ENCODE results near the gene COL13A1. TPM values are rescaled to one million over a fixed set of nuclear protein-coding genes. Genes with fewer than 3 reads are reported as not detected.

Gene COL13A1
- total and polyA plus RNA-seq, 7 donors, result 0.69 to 5.7 (median 2.9) TPM

- DNase-seq, result peak; percentile 32
- Histone ChIP-seq H3K4me3 (no peak overlapping the region), H3K9me3 (no peaks in the 10 kb centered on the region), H3K27me3 (no peaks in the 10 kb centered on the region), H3K36me3 (no peaks in the 10 kb centered on the region), H3K4me1 (no peaks in the 10 kb centered on the region), H3K27ac (no peak overlapping the region)
- WGBS, 2 donors, result 88 to 95% methylated on average over 10 of the region's 10 CpGs
- intact Hi-C loops (cut with DNase I), result no loop called here
- TF ChIP-seq CTCF (IDR thresholded peaks at IDR 0.05) (no peak), POLR2AphosphoS5 (IDR thresholded peaks at IDR 0.05) (no peak), EP300 (IDR thresholded peaks at IDR 0.05) (no peak), POLR2A (IDR thresholded peaks at IDR 0.05) (no peak)
Observed at GRCh38 chr10:69955211-69955805, 153.6 kb downstream of the COL13A1 start.

GRCh38 chr10:69955897-69956740 is 154.4 kb downstream of the COL13A1 start:
- no peaks in the 10 kb centered on the region for H3K9me3 ChIP-seq
- H3K4me3 ChIP-seq, result no peak overlapping the region
- peaks cover 0 to 7% (median 0%) of the 10 kb centered on the region in 4 donors for H3K4me1 ChIP-seq
- no peak overlapping the region for H3K27ac ChIP-seq
- WGBS, 2 donors, result 90 to 92% methylated on average over 14 of the region's 14 CpGs
- no peaks in the 10 kb centered on the region for H3K27me3 ChIP-seq
- intact Hi-C loops (cut with DNase I), result no loop called here
- TF ChIP-seq POLR2AphosphoS5 (IDR thresholded peaks at IDR 0.05) (no peak), EP300 (IDR thresholded peaks at IDR 0.05) (no peak), CTCF (IDR thresholded peaks at IDR 0.05) (no peak), POLR2A (IDR thresholded peaks at IDR 0.05) (no peak)
- DNase-seq, result peak; percentile 51
- H3K36me3 ChIP-seq, result no peaks in the 10 kb centered on the region

GRCh38 chr10:69956741-69957230 is 155.1 kb downstream of the COL13A1 start:
- H3K36me3 ChIP-seq, result no peaks in the 10 kb centered on the region
- no peaks in the 10 kb centered on the region for H3K27me3 ChIP-seq
- WGBS, 2 donors, result 75 to 81% methylated on average over 7 of the region's 7 CpGs
- DNase-seq, result no peak
- H3K4me1 ChIP-seq, result peaks cover 0 to 11% (median 0%) of the 10 kb centered on the region in 4 donors
- TF ChIP-seq EP300 (IDR thresholded peaks at IDR 0.05) (no peak), POLR2A (IDR thresholded peaks at IDR 0.05) (no peak), POLR2AphosphoS5 (IDR thresholded peaks at IDR 0.05) (no peak), CTCF (IDR thresholded peaks at IDR 0.05) (no peak)
- H3K9me3 ChIP-seq, result no peaks in the 10 kb centered on the region
- no peak overlapping the region for H3K27ac ChIP-seq
- H3K4me3 ChIP-seq, result no peak overlapping the region
- intact Hi-C loops (cut with DNase I), result no loop called here

GRCh38 chr10:69957241-69957885 is 155.7 kb downstream of the COL13A1 start:
- WGBS, 2 donors, result 84 to 86% methylated on average over 7 of the region's 7 CpGs
- Histone ChIP-seq H3K4me1 (peaks cover 0 to 11% (median 0%) of the 10 kb centered on the region in 4 donors), H3K27me3 (no peaks in the 10 kb centered on the region), H3K4me3 (no peak overlapping the region), H3K9me3 (no peaks in the 10 kb centered on the region), H3K27ac (no peak overlapping the region), H3K36me3 (no peaks in the 10 kb centered on the region)
- intact Hi-C loops (cut with DNase I), result no loop called here
- no peak for DNase-seq
- TF ChIP-seq CTCF (IDR thresholded peaks at IDR 0.05) (no peak), POLR2AphosphoS5 (IDR thresholded peaks at IDR 0.05) (no peak), POLR2A (IDR thresholded peaks at IDR 0.05) (no peak), EP300 (IDR thresholded peaks at IDR 0.05) (no peak)
